Mesenchymal stem cell (in vitro differentiated cells and primary cell): Measurements from ENCODE around the gene CAMTA1.

ENCODE experiments used
- DNase-seq: peaks from one replicate; pipeline ENCODE4 v3.0.0-alpha.2; 2013
- H2AFZ ChIP-seq: one replicate; pipeline ENCODE4 v1.6.1; 2013; ENCODE audit warnings: low read depth, mild to moderate bottlenecking, control low read depth, inconsistent platforms, low read length, moderate library complexity
- H2AK5ac ChIP-seq: 2 replicates; pipeline ENCODE4 v1.6.1; 2013; ENCODE audit warnings: low read length, moderate library complexity, mild to moderate bottlenecking, inconsistent platforms; ENCODE audit not compliant: severe bottlenecking
- H2BK120ac ChIP-seq: one replicate; pipeline ENCODE4 v1.6.1; 2013; ENCODE audit warnings: low read depth, mild to moderate bottlenecking, inconsistent platforms, low read length, moderate library complexity
- H2BK12ac ChIP-seq, 2 experiments: one replicate each; pipeline ENCODE4 v1.6.1; 2013; ENCODE audit warnings: inconsistent platforms in 2 of 2, low read length in 2 of 2, mild to moderate bottlenecking in 2 of 2, moderate library complexity in 2 of 2, control low read depth in 1 of 2
- H2BK15ac ChIP-seq: one replicate; pipeline ENCODE4 v1.6.1; 2013; ENCODE audit warnings: mild to moderate bottlenecking, low read depth, inconsistent platforms; ENCODE audit not compliant: poor library complexity, severe bottlenecking
- H2BK5ac ChIP-seq: 2 replicates; pipeline ENCODE4 v1.6.1; 2013; ENCODE audit warnings: low read depth, mild to moderate bottlenecking, low read length, control low read depth, inconsistent platforms; ENCODE audit not compliant: poor library complexity, severe bottlenecking
- H3K14ac ChIP-seq, 2 experiments: one replicate each; pipeline ENCODE4 v1.6.1; 2013; ENCODE audit warnings: inconsistent platforms in 2 of 2, low read length in 2 of 2, control low read depth in 1 of 2, mild to moderate bottlenecking in 1 of 2, moderate library complexity in 1 of 2
- H3K18ac ChIP-seq, 2 experiments: one replicate each; pipeline ENCODE4 v1.6.1; 2013; ENCODE audit warnings: inconsistent platforms in 2 of 2, low read length in 2 of 2, control low read depth in 1 of 2, low read depth in 1 of 2, mild to moderate bottlenecking in 1 of 2
- H3K23ac ChIP-seq, 2 experiments: one replicate each; pipeline ENCODE4 v1.6.1; 2013; ENCODE audit warnings: inconsistent platforms in 2 of 2, low read length in 2 of 2, mild to moderate bottlenecking in 2 of 2, moderate library complexity in 2 of 2, control low read depth in 1 of 2
- H3K27ac ChIP-seq: 2 replicates; pipeline ENCODE4 v1.5.1; 2013; ENCODE audit warnings: mild to moderate bottlenecking, moderate library complexity, low read length, control low read depth, inconsistent platforms; ENCODE audit not compliant: poor library complexity, severe bottlenecking
- H3K27me3 ChIP-seq, 2 experiments: 2 replicates each; pipeline versions ENCODE4 v1.6.1 to v1.7.0; 2013; ENCODE audit warnings: low read length in 2 of 2, mild to moderate bottlenecking in 2 of 2, moderate library complexity in 2 of 2, control low read depth in 1 of 2, inconsistent platforms in 1 of 2; ENCODE audit not compliant: control insufficient read depth in 1 of 2, insufficient read depth in 1 of 2
- H3K36me3 ChIP-seq, 2 experiments: 2 replicates each; pipeline versions ENCODE4 v1.6.1 to v1.7.0; 2013; ENCODE audit warnings: low read length in 2 of 2, control low read depth in 1 of 2, inconsistent platforms in 1 of 2, low read depth in 1 of 2, mild to moderate bottlenecking in 1 of 2; ENCODE audit not compliant: insufficient read depth in 2 of 2, control insufficient read depth in 1 of 2
- H3K4ac ChIP-seq, 2 experiments: one replicate each; pipeline ENCODE4 v1.6.1; 2013; ENCODE audit warnings: inconsistent platforms in 2 of 2, low read length in 2 of 2, mild to moderate bottlenecking in 2 of 2, moderate library complexity in 2 of 2, control low read depth in 1 of 2, low read depth in 1 of 2
- H3K4me1 ChIP-seq: 2 replicates; pipeline ENCODE4 v1.6.1; 2013; ENCODE audit warnings: low read depth, low read length, control low read depth; ENCODE audit not compliant: control insufficient read depth, insufficient read depth
- H3K4me2 ChIP-seq: 2 replicates; pipeline ENCODE4 v1.6.1; 2013; ENCODE audit warnings: low read length, mild to moderate bottlenecking, inconsistent platforms; ENCODE audit not compliant: poor library complexity, severe bottlenecking
- H3K4me3 ChIP-seq, 2 experiments: 2 replicates each; pipeline versions ENCODE4 v1.5.1 to v1.7.0; 2013; ENCODE audit warnings: low read length in 2 of 2, mild to moderate bottlenecking in 2 of 2, control low read depth in 1 of 2, low read depth in 1 of 2; ENCODE audit not compliant: insufficient read depth in 1 of 2
- H3K79me1 ChIP-seq: replicated peaks from 2 replicates; pipeline ENCODE4 v1.6.1; 2013; ENCODE audit warnings: mild to moderate bottlenecking, control low read depth, low read length, inconsistent platforms; ENCODE audit not compliant: poor library complexity, severe bottlenecking
- H3K9ac ChIP-seq: 2 replicates; pipeline ENCODE4 v1.7.0; 2013; ENCODE audit warnings: mild to moderate bottlenecking, low read length, moderate library complexity
- H3K9me3 ChIP-seq: 2 replicates; pipeline ENCODE4 v1.7.0; 2013; ENCODE audit warnings: mild to moderate bottlenecking, low read length; ENCODE audit not compliant: control insufficient read depth
- H4K8ac ChIP-seq: one replicate; pipeline ENCODE4 v1.6.1; 2013; ENCODE audit warnings: inconsistent platforms, mild to moderate bottlenecking, low read length, moderate library complexity
- H4K91ac ChIP-seq: one replicate; pipeline ENCODE4 v1.6.1; 2013; ENCODE audit warnings: mild to moderate bottlenecking, low read length, inconsistent platforms
- WGBS: methylation state at CpG from one replicate; pipeline ENCODE4 v1.1.7; 2013; ENCODE audit warnings: mixed read lengths; 5-methylcytosine and 5-hydroxymethylcytosine counted together

Gene CAMTA1

DNA sequence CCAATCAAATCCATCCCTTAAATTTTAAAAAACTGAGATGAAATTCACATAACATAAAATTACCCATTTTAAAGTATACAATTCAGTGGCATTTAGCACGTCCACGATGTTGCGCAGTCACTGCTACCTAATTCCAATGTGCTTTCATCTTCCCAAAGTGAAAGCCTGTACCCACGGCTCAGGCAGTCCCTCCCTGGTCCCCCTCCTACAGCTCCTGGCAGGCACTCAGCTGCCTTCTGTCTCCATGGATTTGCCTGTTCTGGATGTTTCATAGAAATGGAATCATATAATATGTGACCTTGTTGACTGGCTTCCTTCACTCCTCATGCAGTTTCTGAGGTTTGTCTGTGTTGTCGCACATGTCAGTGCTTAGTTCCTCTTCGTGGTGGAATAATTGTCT, 386.3 kb downstream of the CAMTA1 start:
- Histone ChIP-seq H4K91ac (no peak overlapping the region), H2BK12ac (no peak overlapping the region), H2BK5ac (no peak overlapping the region), H3K27ac (no peak overlapping the region), H3K4ac (no peak overlapping the region), H3K4me3 (no peak overlapping the region), H3K23ac (no peak overlapping the region), H3K4me2 (no peak overlapping the region), H3K9ac (no peak overlapping the region), H3K9me3 (no peaks in the 10 kb centered on the region), H2AK5ac (no peak overlapping the region), H3K79me1 (no peaks in the 10 kb centered on the region), H3K27me3 (peaks cover 16 to 31% of the 10 kb centered on the region in 2 experiments), H3K36me3 (no peaks in the 10 kb centered on the region), H3K14ac (no peak overlapping the region), H2BK15ac (no peak overlapping the region), H4K8ac (no peak overlapping the region), H3K18ac (no peak overlapping the region), H2BK120ac (no peak overlapping the region), H2AFZ (no peak overlapping the region), H3K4me1 (peaks cover 10% of the 10 kb centered on the region)
- 82% methylated on average over 6 of the region's 6 CpGs for WGBS
- no peak for DNase-seq

DNA sequence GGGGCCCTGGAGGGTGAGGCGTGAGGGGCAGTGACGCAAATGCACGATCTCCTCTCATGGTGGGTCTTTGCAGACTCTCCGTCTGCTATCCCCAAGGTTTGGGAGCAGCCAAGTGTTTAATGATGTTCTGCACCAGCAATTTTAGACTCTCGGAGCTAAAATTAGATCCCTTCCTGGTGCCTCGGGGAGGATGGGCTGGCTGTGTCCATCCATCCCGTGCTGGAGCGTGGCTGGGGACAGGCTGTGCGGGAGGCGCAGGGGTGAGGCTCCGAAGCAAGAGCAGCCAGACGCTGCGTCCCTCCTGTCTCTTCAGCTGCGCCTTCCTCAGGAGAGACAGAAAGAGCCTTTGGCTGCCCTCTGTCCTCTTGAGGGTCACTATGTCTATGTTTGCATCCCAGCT, 387.6 kb downstream of the CAMTA1 start:
- no peak overlapping the region for H3K23ac ChIP-seq
- no peak overlapping the region for H3K14ac ChIP-seq
- H4K8ac ChIP-seq, result no peak overlapping the region
- H2BK15ac ChIP-seq, result no peak overlapping the region
- H3K79me1 ChIP-seq, result no peaks in the 10 kb centered on the region
- no peak overlapping the region for H2BK12ac ChIP-seq
- no peaks in the 10 kb centered on the region for H3K9me3 ChIP-seq
- no peak for DNase-seq
- no peak overlapping the region for H3K27ac ChIP-seq
- no peak overlapping the region for H2BK5ac ChIP-seq
- no peak overlapping the region for H3K4me3 ChIP-seq
- peaks cover 16 to 31% of the 10 kb centered on the region in 2 experiments for H3K27me3 ChIP-seq
- H2BK120ac ChIP-seq, result no peak overlapping the region
- H3K18ac ChIP-seq, result no peak overlapping the region
- WGBS, result 77% methylated on average over 14 of the region's 14 CpGs
- peaks cover 13% of the 10 kb centered on the region for H3K4me1 ChIP-seq
- no peak overlapping the region for H4K91ac ChIP-seq
- H3K36me3 ChIP-seq, result no peaks in the 10 kb centered on the region
- H3K9ac ChIP-seq, result no peak overlapping the region
- no peak overlapping the region for H3K4me2 ChIP-seq
- H3K4ac ChIP-seq, result no peak overlapping the region
- no peak overlapping the region for H2AK5ac ChIP-seq
- H2AFZ ChIP-seq, result no peak overlapping the region

DNA sequence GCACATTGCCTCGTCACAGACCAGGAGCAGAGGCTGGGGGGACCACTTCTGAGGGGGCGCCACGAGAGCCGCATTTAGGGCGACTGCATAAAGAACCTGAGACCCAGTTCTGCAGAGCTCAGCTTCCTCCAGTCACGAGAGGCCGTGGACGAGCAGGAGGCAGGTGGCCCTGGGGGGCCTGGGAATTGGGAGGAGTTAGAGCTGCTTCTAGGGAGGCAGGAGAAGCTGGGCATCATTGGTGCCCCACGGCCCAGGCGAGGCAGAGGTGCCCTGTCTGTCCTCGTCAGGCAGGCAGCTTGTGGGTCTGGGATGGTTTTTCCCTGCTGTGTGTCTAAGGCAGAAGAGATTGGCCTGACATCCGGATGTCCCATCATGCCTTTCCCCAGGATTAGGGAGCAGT, 389.3 kb downstream of the CAMTA1 start:
- Histone ChIP-seq H3K18ac (no peak overlapping the region), H3K4ac (no peak overlapping the region), H3K9me3 (peaks cover 4% of the 10 kb centered on the region), H2BK12ac (no peak overlapping the region), H2AK5ac (no peak overlapping the region), H4K91ac (no peak overlapping the region), H3K27me3 (peaks cover 16 to 39% of the 10 kb centered on the region in 2 experiments), H3K4me2 (no peak overlapping the region), H2AFZ (no peak overlapping the region), H3K4me3 (no peak overlapping the region), H3K4me1 (peaks cover 13% of the 10 kb centered on the region), H2BK15ac (no peak overlapping the region), H3K9ac (no peak overlapping the region), H2BK5ac (no peak overlapping the region), H4K8ac (no peak overlapping the region), H3K79me1 (no peaks in the 10 kb centered on the region), H3K36me3 (no peaks in the 10 kb centered on the region), H3K23ac (no peak overlapping the region), H3K27ac (no peak overlapping the region), H2BK120ac (no peak overlapping the region), H3K14ac (no peak overlapping the region)
- no peak for DNase-seq
- WGBS, result 84% methylated on average over 11 of the region's 12 CpGs

DNA sequence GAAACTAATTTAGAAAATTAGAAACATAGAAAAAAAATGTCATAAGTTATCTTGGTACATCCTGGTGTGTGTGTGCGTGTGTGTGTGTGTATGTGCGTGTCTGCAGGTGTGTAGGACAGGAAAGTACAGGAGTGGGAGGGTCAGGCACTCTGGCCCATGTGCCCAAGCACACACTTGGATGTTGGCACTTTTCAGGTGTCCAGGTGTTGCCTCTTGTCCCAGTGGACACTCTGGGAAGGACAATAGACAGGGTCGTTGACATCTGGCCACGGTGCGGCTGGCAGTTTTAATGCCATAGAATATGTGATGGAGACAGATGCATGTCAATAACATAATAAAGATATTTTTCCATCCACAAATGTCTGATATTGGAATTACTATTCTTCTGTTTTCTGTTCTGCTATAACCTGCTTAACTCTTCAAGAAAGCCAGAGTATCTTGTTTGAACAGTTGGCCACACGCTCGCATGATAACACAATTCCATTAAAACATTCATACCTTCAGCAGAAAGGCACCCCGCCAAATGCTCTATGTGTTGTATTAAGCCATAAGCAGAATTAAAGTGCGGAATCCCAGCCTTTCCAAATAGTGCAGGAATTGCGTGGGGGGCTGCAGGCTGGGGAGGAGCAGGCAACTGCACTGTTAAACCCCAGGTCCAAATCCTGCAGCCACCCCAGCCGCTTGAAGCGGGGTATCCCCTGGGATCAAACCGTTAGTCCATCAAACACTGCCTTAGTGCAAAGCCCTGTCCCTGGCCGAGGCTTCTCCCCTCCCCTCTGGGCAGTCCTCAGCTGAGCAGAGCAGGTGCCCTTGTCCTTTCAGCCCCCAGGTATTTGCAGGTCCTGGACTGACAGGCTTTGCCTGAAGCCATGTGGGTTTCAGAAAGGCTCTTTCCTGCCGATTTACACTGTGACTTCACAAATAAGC, 390.0 kb downstream of the CAMTA1 start:
- H4K8ac ChIP-seq, result no peak overlapping the region
- WGBS, result 85% methylated on average over 12 of the region's 15 CpGs
- H3K79me1 ChIP-seq, result no peaks in the 10 kb centered on the region
- no peak overlapping the region for H2BK5ac ChIP-seq
- no peak overlapping the region for H2AK5ac ChIP-seq
- H3K9ac ChIP-seq, result no peak overlapping the region
- H3K4me1 ChIP-seq, result peaks cover 13% of the 10 kb centered on the region
- peaks cover 4% of the 10 kb centered on the region for H3K9me3 ChIP-seq
- H2BK12ac ChIP-seq, result no peak overlapping the region
- no peak overlapping the region for H3K4me2 ChIP-seq
- H3K27ac ChIP-seq, result no peak overlapping the region
- H3K18ac ChIP-seq, result no peak overlapping the region
- H2BK120ac ChIP-seq, result no peak overlapping the region
- H3K23ac ChIP-seq, result no peak overlapping the region
- H4K91ac ChIP-seq, result no peak overlapping the region
- peaks cover 16 to 39% of the 10 kb centered on the region in 2 experiments for H3K27me3 ChIP-seq
- DNase-seq, result no peak
- H3K4me3 ChIP-seq, result no peak overlapping the region
- no peak overlapping the region for H2BK15ac ChIP-seq
- H2AFZ ChIP-seq, result no peak overlapping the region
- H3K4ac ChIP-seq, result no peak overlapping the region
- H3K36me3 ChIP-seq, result no peaks in the 10 kb centered on the region
- no peak overlapping the region for H3K14ac ChIP-seq
